ENCODE data around the gene SVBP.

- TF ChIP-seq CTCF (conservative IDR thresholded peaks at IDR 0.05) (no peak), EZH2 (IDR thresholded peaks at IDR 0.05; ENCODE audit: low read depth) (no peak)
Observed at GRCh38 chr1:42838482-42839190, 21.4 kb upstream of the SVBP start.

All from PC-9 (cell line).